Stimulated activated CD4-positive, alpha-beta T cell treated with anti-CD3 and anti-CD28 coated beads, Interleukin-15, amount 100 ng/mL, for 48 hours (primary cell): ENCODE data around the gene FBXO36.
"Not testable (repeated sequence)": the region's sequence is repeated elsewhere in the genome, so short reads cannot be mapped to it uniquely, and the experiment has no call there.

Experiments
- DNase-seq, 2 donors: peaks; one replicate each; pipeline ENCODE4 v3.0.0-alpha.2; 2020; ENCODE audit warnings: low read depth in 2 of 2

The FBXO36 gene

DNA sequence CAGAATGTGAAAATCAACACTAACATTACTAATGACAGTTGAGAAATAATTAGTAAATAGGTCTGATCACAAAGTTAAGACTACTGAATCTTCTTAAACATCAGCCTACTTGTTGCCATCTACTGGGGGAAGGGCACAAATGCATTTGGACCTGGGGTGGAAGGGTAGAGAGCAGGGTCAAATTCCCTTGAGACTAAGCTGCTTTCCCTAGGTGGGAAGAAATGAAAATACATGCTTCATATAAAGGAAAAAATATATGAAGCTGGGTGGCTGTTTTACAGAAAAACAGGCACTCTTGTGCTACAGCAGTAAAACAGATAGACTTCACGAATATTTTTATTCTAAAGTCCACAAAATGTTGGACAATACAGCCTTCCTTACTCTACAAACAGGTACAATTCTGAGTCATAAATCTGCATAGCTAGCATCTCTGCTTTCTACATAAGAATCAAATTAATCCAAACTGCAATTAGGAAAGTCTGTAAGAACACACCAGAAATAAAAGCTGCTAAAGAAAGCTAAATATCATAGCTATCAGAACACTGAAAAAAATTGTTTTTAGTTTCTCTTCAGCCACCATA lies 11.4 kb upstream of the FBXO36 start:
- DNase-seq, result no peak

- no peak for DNase-seq
These were observed 8.1 kb upstream of the FBXO36 start for GRCh38 chr2:229914171-229914570.

GRCh38 chr2:229917793-229918192 lies 4.5 kb upstream of the FBXO36 start:
- no peak for DNase-seq

GRCh38 chr2:229920011-229920641 lies 2.2 kb upstream of the FBXO36 start:
- no peak for DNase-seq

DNA sequence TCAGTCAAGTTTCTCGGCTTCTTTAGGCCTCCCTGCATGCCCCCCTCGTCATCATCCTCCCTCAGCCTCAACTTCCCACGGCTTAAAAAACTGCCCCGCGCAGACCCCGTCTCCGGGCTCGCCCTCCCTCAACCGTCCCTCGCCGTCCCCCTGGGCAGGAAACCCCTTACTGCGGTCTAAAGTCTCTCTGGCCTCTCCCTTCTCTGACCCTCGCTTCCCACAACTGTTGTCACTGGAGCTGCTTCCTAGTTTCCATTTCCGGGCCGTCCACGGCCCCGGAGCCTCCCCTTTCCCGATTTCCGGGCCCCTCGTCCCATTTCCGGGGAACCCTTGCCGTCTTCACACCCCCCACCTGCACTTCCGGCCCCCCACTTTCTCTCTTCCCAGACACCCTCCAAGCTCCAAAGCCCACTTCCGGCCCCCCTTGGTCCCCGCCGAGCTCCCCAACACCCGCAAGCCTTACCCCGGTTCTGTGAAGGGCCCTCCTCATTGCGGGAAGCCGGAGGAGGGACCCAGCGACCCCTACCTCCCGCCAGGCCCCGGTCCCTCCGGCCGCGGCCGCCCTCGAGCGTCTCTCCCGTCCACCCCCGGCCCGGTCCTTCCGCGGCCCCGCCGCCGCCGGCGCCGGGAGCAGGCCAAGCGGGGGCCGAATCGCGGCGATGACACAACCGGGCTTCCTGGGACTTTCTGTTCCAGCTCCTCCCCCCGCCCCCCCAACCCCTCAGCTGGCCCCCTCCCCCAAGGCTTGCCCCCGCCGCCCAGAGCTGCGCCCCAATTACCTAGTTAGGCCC lies 1.0 kb upstream of the FBXO36 start:
- DNase-seq, result peak; percentile 39 to 63

GRCh38 chr2:229921892-229922448 lies 333 bp upstream of the FBXO36 start, which contains the start of gene TRIP12:
Gene TRIP12, minus strand, starts transcription at chr2:229922009. Its CDS starts 41,930 bp downstream, at chr2:229880079.
- DNase-seq, result peak; percentile 85

- not testable (repeated sequence) for DNase-seq
These were observed 2.2 kb downstream of the FBXO36 start for GRCh38 chr2:229924541-229924940.

DNA sequence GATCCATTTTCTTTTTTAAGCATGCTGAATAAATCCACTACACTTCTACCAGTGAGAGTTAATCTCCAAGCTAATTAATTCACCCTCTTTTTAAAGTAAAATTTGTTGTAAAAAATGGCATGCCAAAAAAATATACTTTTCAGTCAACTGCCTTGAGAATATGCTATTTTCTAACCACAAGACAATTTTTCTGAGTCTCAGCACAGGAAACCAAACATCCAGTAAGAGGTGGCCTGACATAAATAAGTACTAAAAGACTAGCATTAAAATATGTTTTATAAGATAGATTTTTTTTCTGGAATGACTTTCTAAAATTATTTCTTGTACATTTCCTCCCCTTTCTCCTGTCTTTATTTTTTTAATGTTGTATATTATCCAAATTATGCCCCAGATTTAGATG lies 2.9 kb downstream of the FBXO36 start:
- no peak for DNase-seq

DNA sequence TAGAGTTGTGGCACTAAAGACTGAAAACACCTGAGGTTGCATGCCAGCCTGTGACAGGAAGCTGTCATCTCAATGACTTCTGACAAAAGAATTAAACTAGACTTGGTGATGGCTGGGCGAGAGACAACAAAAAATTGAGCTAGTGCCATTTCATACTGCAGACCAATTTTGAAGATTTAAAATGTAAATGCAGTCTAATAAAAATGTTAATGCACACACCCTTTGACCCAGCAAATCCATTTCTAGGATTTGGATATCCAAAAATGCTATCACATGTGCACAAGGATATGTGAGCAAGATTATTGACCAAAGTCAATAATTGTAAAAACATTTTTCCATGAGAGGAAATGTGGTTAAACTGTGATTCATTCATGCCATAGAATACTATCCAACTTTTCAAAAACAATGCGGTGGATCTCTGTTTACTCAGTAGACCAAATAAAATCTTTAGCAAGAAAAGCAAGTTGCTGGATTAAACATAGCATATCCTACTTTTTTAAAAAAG lies 5.6 kb downstream of the FBXO36 start:
- no peak for DNase-seq

DNA sequence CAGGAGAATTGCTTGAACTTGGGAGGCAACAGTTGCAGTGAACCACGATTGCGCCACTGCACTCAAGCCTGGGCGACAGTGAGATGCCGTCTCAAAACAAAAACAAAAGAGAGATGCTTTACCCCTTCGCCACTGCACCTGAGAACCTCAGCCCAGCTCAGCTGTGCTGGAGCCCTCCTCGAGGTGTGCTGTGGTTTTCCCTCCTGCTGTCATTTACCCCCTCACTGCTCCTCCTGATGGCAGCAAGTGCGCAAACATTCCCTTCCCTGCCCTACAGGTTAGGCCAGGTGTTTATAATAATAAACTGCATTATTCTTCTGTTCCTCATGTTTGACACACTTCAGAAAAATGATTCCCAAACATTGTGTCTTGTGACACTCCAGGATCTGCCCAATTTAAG lies 8.4 kb downstream of the FBXO36 start:
- DNase-seq, result no peak

- no peak for DNase-seq
These were observed 8.9 kb downstream of the FBXO36 start for GRCh38 chr2:229931241-229931640.

DNA sequence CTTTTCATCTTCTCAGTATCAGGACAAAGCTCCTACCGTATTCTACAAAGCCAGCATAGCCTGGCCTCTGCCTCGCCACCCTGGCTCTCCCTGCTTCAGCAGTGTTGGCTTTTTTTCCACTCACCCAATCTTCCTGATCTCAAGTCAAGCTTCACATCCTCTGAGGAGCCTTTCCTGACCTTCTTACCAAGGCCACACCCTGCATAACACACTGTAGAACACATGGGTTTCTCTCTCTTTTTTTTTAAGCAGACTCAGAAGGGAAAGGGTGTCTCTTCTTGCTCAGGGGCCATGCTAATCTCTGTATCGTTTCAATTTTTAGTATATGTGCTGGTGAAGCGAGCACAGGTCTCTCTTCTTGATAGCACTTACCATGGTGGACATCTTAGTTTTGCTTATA lies 15.2 kb downstream of the FBXO36 start:
- DNase-seq, result no peak

DNA sequence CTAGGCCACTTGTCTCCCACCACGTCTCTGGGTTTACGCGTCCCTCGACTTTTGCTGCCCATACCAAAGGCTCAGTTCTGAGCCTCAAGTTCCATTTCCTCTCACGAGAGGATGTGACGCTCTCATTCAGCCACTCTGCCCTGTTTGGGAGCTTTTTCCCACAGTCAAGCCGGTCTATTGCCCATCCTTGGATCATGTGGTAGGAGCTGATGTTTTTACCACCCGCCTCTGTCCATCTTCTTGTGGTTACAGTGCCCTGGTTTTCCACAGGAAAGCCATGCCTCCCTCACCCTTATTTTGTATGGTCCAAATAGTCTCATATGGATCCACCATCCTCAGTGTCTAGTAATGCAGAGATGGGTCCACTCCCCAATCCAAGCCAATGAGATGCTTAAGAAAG lies 20.4 kb downstream of the FBXO36 start:
- no peak for DNase-seq

DNA sequence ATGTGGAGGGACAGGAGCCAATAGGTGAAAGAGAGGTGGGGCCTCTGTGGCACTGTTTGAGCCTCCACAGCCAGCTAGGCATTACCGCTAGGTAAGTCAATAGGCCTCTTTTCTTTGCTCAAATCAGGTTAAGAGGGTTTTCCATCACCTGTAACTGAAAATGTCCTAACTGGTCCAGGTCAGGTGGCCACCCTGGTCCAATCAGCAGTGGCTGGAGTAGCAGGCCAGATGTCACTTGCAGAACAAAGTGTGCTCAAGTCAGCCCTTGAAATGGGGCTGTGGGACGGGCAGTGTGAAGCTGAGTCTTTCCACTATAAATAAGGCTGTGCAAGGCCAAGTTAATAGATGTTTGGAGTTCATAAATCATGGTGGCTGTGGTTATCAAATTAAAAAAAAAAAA lies 20.9 kb downstream of the FBXO36 start:
- DNase-seq, result no peak

- DNase-seq, result no peak
These were observed 21.6 kb downstream of the FBXO36 start for GRCh38 chr2:229943770-229944449.

- no peak for DNase-seq
These were observed 23.7 kb downstream of the FBXO36 start for GRCh38 chr2:229945975-229946374.

DNA sequence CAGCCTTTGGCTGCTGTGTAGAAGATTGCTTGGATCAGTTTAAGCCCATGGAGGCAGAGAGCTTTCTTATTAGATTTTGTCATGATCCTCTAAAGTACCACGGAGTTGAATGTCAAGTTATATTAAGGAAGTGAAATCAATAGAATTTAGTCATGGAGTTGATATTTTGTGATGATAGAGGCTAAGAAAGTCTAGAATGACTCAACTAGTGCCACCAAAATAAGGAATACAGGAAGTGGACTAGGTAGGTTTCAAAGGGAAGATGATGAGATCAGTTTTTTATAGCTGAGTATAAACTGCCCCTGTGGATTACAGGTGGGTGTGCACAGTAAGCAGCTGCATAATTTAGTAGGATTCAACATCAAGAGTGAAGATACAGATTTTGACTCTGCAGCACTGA lies 25.2 kb downstream of the FBXO36 start:
- DNase-seq, result no peak

- no peak for DNase-seq
These were observed 30.0 kb downstream of the FBXO36 start for GRCh38 chr2:229952256-229952835.

GRCh38 chr2:229955663-229956062 lies 33.4 kb downstream of the FBXO36 start:
- no peak for DNase-seq

GRCh38 chr2:229956491-229956890 lies 34.2 kb downstream of the FBXO36 start:
- no peak for DNase-seq

- DNase-seq, result not testable (repeated sequence)
These were observed 41.3 kb downstream of the FBXO36 start for GRCh38 chr2:229963596-229963995.

DNA sequence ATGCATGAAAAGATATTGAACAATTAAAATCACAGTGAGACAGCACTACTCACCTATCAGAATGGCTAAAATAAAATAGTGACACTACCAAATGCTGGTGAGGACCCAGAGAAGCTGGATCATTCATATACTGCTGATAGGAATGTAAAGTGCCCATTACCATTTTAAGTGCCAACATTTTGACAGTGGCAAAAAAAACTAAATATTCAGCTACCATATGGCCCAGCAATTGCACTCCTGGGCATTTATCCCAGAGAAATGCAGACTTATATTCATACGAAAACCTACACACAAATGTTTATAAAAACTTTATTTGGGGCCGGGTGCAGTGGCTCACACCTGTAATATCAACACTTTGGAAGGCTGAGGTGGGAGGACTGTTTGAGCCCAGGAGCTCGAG lies 47.6 kb downstream of the FBXO36 start:
- no peak for DNase-seq
